GM18508 (cell line): ENCODE data around the gene FCRLA.

ENCODE experiments used
- ATAC-seq: cut with Tn5 transposase; IDR thresholded peaks from one replicate; pipeline ENCODE4 v1.9.1; 2021; ENCODE audit warnings: moderate number of reproducible peaks; ENCODE audit not compliant: insufficient read depth, unreplicated experiment

FCRLA gene

DNA sequence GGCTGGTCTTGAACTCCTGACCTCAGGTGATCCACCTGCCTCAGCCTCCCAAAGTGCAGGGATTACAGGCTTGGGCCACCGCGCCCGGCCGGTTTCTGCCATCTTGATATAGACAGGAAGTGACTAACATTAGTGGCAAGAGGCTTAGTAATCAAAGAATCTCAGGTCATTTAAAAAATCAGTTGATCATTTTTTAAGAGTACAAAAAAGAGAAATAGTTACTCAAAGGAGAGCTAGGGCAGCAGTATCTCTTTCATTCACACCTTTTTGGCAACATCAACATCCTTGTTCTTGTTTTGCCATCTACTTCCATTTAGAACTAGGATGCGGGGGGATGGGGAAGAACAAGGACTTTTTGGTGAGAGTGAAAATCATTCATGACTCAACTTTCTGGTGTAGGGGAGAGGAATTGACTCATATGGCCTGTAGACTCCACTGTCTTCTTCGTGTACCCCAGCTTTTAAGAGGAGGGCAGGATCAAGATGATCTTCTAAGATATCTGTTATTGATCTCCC is 23.1 kb downstream of the FCRLA start:
- ATAC-seq = no peak

DNA sequence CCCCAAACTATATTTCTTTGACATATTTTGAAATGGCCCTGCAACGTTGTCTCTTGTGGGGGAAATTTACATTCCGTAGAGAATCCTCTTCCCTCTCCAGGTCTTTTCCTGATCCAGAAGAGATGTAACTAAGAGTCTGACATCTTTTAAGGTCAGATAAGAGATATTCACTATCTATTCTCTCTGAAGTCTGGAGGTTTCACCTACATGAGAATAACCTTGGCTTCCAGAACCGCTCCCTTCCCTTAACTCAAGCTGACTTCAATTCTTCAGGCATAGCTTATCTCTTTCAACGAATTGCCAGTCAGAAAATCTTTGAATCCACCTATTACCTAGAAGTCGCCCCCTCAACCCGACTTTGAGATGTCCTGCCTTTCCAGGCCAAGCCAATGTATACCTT is 24.2 kb downstream of the FCRLA start:
- ATAC-seq = no peak

DNA sequence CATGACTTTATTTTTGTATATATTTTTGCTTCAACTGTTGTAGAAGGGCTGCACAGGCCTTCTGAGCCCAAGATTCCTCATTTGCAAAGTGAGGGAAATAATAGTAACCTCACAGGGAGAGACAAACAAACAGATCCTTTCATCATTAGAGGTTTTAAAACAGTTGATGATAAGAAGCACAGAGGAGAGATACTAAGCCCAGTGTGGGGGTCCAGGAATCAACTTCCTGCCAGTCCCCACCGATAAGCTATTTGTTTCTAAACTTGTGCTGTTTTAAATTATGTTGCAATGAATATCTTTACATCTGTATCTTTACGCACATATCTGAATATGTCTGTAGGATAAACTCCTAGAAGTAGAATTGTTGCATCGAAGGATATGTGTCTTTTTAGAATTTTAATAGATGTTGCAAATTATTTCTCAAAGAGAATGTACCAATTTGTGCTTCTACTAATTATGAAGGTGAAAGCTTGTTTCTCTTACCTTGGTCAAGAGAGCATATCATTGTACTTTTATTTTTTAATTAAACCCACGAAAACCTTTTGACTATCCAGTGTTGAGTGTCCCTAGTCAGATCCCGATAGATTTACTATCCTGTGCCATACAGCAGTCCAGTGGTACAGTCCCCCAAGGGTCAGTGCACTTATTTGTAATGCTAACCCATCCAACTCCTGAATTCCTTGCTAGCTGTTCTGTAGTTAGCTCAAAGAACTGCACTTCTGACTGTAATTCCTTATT is 25.1 kb downstream of the FCRLA start:
- no peak for ATAC-seq

DNA sequence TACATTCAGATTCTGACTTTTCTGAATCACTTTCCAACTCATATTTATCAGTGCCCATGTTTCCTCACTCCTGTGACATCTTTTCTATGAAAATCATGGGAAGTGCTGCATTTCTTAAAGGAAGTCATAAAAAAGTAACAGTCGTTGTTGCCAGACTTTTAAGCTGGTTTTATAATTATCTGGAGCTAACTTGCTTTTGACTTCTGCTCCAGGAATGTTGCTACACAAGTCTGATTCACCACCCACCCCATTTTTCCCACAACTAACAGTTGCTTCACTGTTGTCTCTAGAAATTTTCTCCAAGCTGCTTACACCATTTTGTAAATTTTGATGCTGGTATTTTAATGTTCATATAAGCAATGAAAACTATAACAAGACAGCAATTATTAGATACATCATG is 26.5 kb downstream of the FCRLA start:
- no peak for ATAC-seq

DNA sequence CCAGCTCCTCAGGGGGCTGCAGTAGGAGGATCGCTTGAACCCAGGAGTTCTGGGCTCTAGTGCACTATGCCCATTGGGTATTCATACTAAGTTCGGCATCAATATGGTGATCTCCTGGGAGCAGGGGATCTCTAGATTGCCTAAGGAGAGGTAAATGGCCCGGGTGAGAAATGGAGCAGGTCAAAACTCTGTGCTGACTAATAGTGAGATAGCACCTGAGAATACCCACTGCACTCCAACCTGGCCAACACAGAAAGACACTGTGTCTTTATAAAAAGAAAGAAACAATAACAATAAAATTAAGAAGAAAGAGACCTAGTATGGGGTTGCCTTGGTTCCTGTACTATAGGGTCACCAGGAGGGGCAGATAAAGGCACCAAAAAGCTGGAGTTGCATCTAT is 28.8 kb downstream of the FCRLA start:
- no peak for ATAC-seq

DNA sequence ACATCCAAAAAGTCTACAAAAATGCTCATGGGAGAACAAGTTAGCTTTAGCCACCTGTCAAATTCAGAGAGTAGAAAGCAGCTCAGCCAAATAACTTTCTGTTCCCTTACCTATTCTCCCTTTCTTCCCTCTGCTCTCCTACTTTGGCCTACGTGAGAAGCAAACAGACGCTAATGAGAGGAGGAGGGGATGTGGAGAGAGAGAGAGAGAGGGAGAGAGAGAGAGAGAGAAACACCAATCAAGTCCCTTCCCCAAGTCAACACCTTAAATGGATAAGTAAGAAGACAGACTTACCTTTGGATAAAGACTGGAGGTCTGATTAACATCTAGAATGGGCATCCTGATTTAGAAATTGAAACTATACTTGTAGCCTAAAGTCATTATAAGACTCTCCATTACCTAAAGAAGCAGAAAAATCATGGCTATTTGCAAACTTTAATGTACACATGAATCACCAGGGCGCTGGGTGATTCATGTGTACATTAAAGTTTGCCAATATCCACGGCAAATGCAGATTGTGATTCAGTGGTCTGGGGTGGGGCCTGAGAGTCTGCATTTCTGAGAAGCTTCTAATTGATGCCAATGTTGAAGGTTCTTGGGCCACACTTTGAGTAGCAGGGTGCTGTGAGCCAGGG is 29.4 kb downstream of the FCRLA start:
- no peak for ATAC-seq

DNA sequence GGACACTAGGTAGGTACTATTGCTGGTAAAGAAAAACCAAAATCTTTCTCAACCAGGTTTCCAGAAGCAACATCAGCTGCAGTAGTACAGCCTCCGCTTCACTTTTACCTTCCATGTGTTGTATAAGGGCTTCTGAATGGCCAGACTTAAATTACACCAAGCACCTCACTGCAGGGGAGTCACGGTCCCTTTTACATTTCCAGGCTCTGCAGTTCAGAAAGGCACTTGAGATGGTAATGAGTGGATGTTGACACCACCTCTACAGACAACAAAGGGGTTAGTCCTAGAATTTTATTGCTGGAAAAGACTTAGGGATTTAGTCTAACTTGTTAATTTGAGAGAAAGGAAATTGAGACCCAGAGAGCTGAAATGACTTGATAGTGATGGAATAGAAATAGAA is 30.6 kb downstream of the FCRLA start:
- no peak for ATAC-seq

DNA sequence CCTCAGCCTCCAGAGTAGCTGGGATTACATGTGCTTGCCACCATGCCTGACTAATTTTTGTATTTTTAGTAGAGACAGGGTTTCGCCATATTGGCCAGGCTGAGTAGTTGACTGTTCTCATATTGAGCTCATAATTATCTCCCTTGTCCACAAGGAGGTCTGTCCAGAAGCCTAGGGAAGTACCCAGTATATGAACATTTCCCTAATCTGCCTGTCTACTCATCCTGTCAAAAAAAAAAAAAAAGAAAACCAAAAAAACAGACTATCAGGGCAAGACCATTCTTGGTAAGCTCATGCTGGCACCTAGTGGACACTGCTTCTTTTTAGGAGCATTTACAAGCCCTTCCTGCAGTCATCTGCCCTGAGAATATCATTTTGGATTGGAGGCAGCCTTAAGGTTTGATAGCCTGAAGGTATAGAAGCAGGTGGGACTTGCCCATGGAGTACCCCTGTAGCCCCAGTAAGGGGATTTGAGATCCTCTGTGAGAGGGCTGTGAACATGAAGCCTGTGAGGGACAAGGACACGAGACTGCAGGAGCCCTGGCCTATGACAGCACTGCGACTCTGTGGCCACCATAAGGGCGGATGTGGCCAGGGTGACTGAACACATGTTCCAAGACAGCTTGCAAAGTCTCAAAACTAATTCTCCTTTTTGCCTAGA is 31.7 kb downstream of the FCRLA start:
- ATAC-seq = no peak

DNA sequence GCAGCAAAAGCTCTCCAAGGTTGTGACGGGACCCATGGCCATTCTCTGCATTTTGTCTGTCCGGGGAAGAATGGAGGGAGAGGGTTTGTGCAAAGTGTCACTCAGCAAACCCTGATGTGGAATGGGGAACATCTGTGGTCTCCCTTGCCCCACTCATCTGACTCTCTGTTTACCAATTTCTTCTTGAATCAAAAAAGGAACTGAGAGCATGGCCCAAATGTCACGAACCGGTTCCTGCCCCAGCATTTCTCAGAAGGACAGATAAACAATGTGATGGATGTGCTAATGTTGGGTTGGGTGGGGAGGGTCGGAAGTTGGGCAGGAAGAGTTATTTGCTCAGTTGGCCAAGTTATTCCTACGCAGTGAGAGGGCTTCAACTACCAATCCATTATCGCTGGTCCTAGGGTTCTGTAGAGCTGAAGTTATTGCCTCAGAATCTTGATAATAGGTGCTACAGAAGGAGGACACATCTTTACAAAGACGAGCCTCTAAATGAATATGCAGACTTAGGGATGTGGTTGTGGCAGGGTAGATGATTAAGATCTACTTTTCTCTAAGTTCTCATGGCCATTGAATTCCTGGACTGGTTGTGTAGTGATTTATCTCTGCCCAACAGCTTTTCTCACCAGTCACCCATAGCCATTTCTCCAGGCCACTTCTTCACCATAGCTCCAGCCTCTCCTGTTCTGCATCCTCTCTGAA is 33.0 kb downstream of the FCRLA start:
- no peak for ATAC-seq

DNA sequence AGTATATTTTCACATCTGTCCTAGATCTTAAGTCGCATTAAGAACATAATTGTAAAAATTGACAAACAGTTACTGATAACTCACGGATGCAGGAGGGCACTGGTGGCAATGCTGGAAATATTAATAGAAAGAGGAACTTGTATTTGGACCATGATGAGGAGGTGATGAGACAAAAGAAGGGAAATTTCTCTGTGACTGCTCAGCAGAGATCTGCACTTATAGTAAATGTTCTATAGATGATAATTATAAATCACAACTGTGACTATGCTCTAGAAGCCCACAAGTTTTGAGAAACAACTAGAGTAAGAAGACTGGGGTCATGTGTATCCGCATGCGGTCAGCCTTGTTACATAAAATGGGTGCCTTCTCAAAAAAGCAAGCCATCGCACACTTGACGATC is 33.9 kb downstream of the FCRLA start:
- ATAC-seq = no peak

DNA sequence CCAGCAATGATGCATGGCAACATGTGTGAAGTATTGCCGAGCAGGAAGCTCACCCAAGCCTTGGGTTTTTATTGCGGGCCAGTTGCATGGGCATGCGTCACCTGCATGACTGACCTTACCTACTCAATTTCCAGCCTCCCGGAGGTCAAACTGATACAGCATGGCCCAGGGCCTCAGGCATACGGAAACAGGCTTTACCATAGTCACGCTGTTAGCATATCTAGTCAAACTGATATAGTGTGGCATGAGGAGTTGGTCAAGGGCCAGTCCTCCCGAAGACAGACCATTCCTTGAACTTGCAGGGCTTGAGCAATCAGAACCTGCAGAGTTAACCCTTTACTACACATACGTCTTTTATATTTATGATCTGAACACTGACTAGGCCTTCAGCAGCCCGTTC is 36.2 kb downstream of the FCRLA start:
- ATAC-seq = no peak

DNA sequence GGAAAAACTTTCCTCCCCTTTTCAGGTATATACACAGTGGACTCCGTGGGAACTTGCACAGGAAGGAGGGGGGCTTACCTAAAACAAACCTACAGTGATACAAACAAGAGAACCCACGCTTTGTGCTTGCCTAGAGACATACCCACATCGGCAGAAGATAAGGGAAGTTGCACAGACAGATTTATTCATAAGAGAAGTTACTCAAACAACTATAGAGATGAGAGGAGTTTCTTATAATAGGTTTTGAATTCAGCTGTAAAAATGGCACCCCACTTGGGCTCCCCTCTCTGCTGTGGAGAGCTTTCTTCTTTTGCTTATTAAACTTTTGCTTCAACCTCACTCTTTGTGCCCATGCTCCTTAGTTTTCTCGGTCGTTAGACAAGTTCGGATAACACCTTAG is 40.8 kb downstream of the FCRLA start:
- ATAC-seq = no peak

DNA sequence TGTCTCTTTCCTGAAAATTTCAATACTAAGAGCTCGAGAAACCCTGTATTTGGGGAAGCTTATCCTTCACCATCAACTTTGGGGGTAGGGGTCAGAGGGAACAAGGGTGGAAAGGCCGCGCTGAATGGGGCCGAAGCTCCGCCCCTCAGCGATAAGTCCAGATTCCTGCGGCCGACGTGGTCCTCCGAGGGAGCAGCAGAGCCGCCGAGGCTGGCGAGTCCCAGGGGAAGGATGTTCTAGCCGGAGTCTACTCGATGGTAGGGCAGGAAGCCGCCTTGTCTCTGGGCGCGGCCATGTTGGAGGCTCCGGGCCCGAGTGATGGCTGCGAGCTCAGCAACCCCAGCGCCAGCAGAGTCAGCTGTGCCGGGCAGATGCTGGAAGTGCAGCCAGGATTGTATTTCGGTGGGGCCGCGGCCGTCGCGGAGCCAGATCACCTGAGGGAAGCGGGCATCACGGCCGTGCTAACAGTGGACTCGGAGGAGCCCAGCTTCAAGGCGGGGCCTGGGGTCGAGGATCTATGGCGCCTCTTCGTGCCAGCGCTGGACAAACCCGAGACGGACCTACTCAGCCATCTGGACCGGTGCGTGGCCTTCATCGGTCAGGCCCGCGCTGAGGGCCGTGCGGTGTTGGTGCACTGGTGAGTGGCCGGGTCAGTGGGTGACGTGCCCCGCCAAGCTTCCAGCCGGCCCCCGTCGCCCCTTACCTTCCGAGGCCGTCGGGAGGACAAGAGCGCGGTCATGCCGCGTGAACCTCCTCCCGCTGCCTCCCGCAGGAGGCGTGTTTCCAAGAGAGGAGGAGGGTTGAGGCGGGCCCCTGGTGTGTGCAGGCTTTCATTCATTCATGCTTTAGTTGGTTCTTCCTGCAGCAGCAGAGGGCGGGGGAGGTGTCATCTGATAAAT is 42.7 kb downstream of the FCRLA start, which contains the start of gene DUSP12:
Gene DUSP12, plus strand, starts transcription at position 278 of the 899 bp plus-strand sequence. Its CDS starts 16 bp downstream, at position 294.
- peak; percentile 80 for ATAC-seq

DNA sequence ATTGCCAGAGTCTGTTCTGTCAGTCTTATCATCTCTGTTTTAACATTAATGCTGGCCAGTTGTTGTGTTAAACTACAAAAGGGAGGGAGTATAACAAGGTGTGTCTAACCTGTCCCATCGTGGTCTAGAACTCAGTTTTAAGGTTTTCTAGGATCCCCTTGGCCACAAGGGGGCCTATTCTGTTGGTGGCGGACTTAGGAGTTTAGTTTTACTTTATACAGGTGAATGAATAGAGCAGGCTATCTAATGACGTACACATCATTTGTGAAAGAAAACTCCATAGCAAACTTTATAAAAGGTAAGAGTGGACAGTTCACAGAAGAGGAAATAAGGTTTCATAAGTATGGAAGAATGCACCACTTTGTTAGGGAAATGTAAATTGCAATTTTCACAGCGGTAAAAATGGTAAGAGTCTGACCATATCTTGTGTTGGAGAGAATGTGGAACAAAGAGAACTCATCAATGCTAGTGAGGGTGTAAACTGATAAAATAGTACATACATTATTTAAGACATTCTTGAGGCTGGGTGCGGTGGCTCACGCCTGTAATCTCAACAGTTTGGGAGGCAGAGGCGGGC is 56.6 kb downstream of the FCRLA start:
- ATAC-seq = no peak
